ENCODE data around the gene GJA4.

GRCh38 chr1:34827341-34827941, 34.6 kb downstream of the GJA4 start:
- TF ChIP-seq, protein P1, sequence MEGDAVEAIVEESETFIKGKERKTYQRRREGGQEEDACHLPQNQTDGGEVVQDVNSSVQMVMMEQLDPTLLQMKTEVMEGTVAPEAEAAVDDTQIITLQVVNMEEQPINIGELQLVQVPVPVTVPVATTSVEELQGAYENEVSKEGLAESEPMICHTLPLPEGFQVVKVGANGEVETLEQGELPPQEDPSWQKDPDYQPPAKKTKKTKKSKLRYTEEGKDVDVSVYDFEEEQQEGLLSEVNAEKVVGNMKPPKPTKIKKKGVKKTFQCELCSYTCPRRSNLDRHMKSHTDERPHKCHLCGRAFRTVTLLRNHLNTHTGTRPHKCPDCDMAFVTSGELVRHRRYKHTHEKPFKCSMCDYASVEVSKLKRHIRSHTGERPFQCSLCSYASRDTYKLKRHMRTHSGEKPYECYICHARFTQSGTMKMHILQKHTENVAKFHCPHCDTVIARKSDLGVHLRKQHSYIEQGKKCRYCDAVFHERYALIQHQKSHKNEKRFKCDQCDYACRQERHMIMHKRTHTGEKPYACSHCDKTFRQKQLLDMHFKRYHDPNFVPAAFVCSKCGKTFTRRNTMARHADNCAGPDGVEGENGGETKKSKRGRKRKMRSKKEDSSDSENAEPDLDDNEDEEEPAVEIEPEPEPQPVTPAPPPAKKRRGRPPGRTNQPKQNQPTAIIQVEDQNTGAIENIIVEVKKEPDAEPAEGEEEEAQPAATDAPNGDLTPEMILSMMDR (IDR thresholded peaks at IDR 0.05), result no peak
- no peak for TF ChIP-seq EZH2 (IDR thresholded peaks at IDR 0.05; ENCODE audit: borderline replicate concordance, insufficient read depth, low read depth, low read length, poor library complexity, severe bottlenecking)

Measured in B cell (primary cell).